HG03095 (cell line): ENCODE measurements around the gene UPK3BL2.
"Not testable (repeated sequence)": the region's sequence is repeated elsewhere in the genome, so short reads cannot be mapped to it uniquely, and the experiment has no call there.

Experiments used
- ATAC-seq: cut with Tn5 transposase; IDR thresholded peaks from one replicate; pipeline ENCODE4 v1.9.1; 2021; ENCODE audit warnings: moderate library complexity; ENCODE audit not compliant: unreplicated experiment

The UPK3BL2 gene

GRCh38 chr7:102532127-102532526 lies 11.4 kb downstream of the UPK3BL2 start:
- ATAC-seq: not testable (repeated sequence)

- ATAC-seq: not testable (repeated sequence)
Measured at GRCh38 chr7:102531583-102531982, 11.9 kb downstream of the UPK3BL2 start.

DNA sequence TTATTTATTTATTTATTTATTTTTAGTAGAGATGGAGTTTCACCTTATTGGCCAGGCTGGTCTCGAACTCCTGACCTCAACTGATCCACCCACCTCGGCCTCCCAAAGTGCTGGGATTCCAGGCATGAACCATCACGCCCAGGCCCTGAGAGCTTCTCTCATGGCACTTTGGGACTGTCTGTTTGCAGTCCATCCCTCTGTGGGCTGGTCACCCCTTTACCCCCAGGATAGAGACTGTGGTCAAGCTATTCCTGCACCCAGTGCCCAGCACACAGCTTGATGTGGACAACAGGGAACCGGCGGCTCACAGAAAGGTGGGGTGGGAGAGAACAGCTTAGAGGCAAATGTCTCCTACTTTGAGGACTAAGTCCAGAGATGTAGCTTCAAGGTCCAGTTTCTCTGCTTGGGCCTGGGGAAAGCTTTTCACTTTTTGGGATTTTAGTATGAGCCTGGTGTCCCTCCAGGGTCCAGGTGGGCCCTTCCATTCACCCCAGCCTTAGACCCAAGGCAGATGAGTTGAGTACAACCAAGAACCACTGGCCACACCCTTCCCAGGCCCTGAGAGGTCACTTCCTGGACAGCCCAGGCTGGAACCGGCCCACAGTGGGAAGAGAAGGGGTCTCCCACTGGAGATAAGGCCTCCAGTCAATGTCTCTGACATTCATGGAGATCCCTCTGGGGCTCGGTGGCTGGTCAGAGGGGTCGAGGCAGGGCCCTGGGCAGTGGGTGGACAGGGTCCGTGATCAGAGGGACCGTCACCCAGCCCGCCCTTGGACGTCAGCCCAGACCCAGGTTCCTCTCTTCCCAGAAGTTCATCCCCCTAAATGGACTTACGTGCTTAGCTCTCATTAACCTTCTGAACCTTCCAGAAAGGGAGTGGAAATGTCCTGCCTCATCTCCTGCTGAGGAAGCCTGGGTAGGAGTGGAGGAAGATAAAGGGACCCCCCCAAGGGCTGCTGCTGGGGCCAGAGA lies 15.4 kb downstream of the UPK3BL2 start:
- ATAC-seq: not testable (repeated sequence)

GRCh38 chr7:102527182-102527581 lies 16.3 kb downstream of the UPK3BL2 start:
- not testable (repeated sequence) for ATAC-seq

DNA sequence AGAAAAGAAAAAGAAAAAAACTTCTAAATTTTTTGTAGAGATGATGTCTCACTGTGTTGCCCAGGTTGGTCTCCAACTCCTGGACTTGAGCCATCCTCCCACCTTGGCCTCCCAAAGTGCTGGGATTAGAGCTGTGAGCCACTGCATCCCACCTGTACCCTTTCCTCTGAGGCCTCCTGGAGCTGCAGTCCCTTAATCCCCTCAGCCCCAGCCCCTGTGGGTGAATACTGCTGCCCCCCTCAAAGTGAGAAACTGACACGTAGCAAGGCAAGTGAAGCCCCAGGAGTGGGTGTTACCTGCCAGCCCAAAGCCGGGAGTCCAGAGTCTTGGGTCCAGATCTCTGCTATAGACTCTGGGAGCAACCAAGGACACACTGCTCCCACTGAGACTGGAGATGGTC lies 18.7 kb downstream of the UPK3BL2 start:
- not testable (repeated sequence) for ATAC-seq

DNA sequence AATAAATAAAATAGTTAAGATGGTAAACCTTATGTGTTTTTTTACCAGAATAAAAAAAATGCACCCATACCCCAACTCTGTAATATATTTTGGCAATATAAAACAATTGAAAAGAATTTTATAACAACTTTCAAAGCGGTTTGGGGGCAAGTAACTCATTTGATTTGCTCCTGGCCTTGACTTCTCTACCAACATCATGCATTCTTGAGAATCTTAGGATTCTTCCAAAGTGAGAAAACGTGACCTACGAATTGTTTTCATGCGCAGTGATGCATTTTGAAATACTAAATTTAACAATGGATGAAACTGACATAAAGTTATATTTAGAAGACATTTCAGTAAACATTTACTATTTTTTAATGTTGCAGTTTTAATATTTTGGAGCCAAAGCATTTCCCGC lies 22.7 kb downstream of the UPK3BL2 start:
- ATAC-seq: not testable (repeated sequence)

DNA sequence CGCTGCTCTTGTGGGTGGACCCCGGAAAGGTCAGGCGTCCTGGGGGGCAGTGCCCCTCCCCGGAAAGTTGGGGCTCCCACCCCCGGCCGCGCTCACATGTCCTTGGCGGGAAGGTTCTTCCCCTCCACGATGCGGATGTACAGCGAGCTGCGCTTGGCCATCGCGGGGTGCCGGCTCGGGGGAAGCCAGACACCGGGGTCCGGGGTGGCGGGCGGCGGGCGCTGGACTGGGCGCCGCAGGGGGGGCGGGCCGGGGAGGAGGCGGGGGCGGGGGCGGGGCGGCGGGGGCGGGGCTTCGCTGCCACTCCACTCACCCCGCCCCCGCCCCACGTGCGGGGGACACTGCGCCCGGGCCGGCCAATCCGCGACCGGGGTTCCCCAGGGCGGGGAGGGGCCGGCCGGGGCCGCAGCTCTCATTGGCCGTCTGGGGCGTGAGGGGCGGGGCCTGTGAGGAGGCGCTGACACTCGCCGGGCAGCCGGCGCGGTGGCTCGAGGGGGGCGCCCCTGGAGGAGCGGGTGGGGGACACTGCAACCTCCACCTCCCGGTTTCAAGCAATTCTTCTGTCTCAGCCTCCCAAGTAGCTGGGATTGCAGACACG lies 25.8 kb downstream of the UPK3BL2 start, which contains the start of gene RASA4B:
RASA4B (minus strand) TSS at position 228 of the 598 bp plus-strand sequence; CDS start at position 161, 67 bp downstream.
- ATAC-seq: peak; percentile 60

- peak; percentile 20 for ATAC-seq
Measured at GRCh38 chr7:102516951-102517350, 26.5 kb downstream of the UPK3BL2 start.

GRCh38 chr7:102515889-102516288 lies 27.6 kb downstream of the UPK3BL2 start:
- not testable (repeated sequence) for ATAC-seq

GRCh38 chr7:102514881-102515721 lies 28.4 kb downstream of the UPK3BL2 start:
- peak; percentile 58 for ATAC-seq

DNA sequence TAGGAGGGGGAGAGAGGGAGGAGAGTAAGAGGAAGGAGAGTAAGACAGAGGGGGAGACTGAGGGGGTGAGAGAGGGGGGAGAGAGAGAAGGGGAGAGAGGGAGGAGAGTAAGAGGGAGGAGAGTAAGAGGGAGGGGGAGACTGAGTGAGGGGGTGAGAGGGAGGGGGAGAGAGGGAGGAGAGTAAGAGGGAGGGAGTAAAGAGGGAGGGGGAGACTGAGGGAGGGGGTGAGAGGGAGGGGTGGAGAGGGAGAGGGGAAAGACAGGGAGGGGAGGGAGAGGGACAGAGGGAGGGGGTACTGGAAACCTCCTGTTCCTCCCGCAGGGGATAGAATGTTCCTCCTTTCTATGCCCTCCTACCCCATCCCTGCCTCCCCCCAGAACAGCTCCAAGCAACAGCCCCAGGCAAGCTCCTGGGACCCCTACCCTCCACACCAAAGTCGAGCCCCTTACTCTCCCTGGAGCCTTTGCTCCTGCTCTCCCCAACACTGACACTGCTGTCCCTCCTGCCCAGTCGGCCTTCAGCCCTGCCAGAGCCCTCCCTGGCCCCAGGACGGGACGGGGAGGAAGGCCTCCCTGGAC lies 30.8 kb downstream of the UPK3BL2 start:
- ATAC-seq: not testable (repeated sequence)

- ATAC-seq: peak; percentile 38
Measured at GRCh38 chr7:102511860-102512522, 31.5 kb downstream of the UPK3BL2 start.

- ATAC-seq: not testable (repeated sequence)
Measured at GRCh38 chr7:102510575-102510974, 32.9 kb downstream of the UPK3BL2 start.

- not testable (repeated sequence) for ATAC-seq
Measured at GRCh38 chr7:102507410-102508088, 35.9 kb downstream of the UPK3BL2 start.

DNA sequence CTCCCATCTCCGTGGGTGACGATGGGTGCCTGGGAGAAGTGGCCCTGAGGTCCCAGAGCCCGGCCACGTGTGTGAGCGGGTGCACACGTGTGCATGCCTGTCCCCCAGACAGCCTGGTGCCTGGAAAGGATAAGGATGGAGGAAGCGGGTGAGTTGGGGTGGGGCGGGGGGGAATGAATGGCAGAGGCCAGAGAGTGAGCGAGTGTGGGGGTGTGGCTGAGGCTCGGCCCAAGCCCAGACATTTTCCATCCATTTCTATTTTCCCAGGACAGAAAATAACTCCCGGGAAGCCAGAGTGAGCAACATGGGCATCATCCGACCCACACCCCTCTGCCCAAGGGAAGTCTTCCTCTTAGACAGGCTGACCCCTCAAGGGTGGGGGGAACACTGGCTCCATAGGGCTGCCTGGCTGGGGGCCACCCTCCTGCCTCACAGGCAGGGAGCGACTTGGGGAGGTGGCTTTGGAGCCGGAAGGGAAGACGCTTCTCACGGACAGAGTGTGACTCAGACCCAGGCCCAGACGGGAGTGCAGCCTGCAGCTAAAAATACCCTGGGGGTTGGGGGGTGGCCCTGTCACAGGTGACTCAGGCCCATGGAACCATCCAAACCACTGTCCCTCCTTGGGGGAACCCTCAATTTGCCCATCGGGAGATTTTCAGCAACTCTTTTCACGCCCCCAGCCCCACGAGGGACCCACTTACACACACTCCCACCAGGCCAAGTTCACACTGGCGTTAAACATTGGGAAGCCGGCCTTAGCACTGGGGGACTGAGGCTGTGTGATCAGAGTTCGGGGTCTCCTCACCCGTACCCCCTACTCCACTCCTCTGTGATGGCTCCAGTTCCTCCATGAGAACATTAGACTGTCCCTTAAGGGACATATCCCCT lies 38.0 kb downstream of the UPK3BL2 start:
- not testable (repeated sequence) for ATAC-seq

DNA sequence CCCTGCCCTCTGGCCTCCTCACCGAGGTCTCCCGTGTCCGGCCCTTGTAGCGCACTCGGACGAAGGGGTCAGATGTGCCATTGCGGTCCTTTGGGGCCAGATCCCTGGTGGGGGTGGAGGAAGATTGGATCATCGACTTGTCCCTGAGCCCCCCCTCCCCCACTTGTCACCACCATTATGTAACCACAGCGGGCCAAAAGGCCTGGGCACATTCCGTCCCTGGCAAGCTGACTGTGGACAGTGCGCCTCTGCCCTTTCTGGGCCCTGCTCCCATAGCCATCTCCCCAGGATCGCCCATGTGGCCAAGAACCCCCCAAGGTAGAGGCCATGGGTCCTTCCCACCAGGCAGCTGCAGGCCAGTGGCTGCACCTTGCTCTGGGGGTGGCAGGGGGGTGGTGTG lies 40.4 kb downstream of the UPK3BL2 start:
- not testable (repeated sequence) for ATAC-seq

GRCh38 chr7:102498321-102498720 lies 45.2 kb downstream of the UPK3BL2 start:
- not testable (repeated sequence) for ATAC-seq

DNA sequence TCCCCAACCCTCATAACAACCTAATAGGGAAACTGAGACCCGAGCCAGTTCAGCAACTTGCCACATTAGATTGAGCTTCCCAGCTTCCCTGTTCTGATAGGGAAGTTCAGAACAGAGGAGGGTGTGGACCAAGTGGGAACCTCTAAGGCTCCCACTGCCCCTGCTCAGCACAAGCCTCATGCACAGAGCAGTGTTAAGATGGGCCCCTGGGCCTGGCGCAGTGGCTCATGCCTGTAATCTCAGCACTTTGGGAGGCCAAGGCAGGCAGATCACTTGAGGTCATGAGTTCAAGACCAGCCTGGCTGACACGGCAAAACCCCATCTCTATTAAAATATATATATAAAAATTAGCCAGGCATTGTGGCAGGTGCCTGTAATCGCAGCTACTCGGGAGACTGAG lies 46.2 kb downstream of the UPK3BL2 start:
- not testable (repeated sequence) for ATAC-seq
